SH-SY5Y (cell line): Measurements from ENCODE around the gene NUP98.

Experiments
- GATA2 ChIP-seq: IDR thresholded peaks from 2 replicates; pipeline ENCODE4 v1.6.1; 2011; ENCODE audit warnings: mild to moderate bottlenecking, low read depth, low read length
- GATA3 ChIP-seq: IDR thresholded peaks from 2 replicates; pipeline ENCODE4 v1.6.1; 2011; ENCODE audit warnings: low read depth, mild to moderate bottlenecking, low read length, moderate library complexity

DNA sequence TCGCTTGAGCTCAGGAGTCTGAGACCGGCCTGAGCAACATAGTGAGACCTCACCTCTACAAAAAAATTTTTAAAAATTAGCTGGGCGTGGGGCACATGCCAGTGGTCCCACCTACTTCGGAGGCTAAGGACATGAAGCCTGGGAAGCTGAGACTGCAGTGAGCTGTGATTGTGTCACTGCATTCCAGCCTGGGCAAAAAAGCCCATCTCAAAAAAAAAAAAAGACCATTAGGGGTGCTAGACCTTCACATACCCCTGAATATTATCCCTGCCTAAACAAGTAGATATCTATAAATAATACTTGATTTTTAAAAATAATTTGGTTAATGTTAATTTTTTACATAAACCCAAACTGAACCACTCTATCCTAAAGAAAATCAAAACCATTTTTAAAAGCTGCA is 24.2 kb downstream of the NUP98 start:
- TF ChIP-seq GATA2: no peak
- no peak for TF ChIP-seq GATA3
